Heart right ventricle (tissue), 16 donors: Measurements from ENCODE around the gene LRRC2. TPM values are rescaled to one million over a fixed set of nuclear protein-coding genes. Genes with fewer than 3 reads are reported as not detected.
A peak's percentile ranks its signal among the peaks of the same experiment; 100 is the strongest.
"Not testable (repeated sequence)": the region's sequence is repeated elsewhere in the genome, so short reads cannot be mapped to it uniquely, and the experiment has no call there.

Experiments used
- ATAC-seq, 8 donors: fragments of 200-7000 bp; cut with Tn5 transposase; one replicate each; pipeline ENCODE4 v1.9.1; 2020; ENCODE audit warnings: mild to moderate bottlenecking in 8 of 8, moderate library complexity in 8 of 8, moderate number of reproducible peaks in 1 of 8
- DNase-seq, 2 donors: peaks; one replicate each; pipeline ENCODE4 v3.0.0-alpha.2; 2020
- H3K27ac ChIP-seq, 10 donors: fragments of 200-600 bp; sonication (generic) in 2 of 10; one replicate each; pipeline versions ENCODE4 v1.5.0 to v1.8.0; 2020 to 2022; ENCODE audit warnings: mild to moderate bottlenecking in 3 of 10
- H3K27me3 ChIP-seq, 7 donors: fragments of 200-600 bp; one replicate each; pipeline ENCODE4 v1.8.0; 2021 to 2022; ENCODE audit warnings: mild to moderate bottlenecking in 2 of 7
- H3K36me3 ChIP-seq, 9 donors: fragments of 200-600 bp; sonication (generic) in 1 of 9; one replicate each; pipeline versions ENCODE4 v1.5.0 to v1.8.0; 2020 to 2022; ENCODE audit warnings: mild to moderate bottlenecking in 2 of 9
- H3K4me1 ChIP-seq, 9 donors: fragments of 200-600 bp; sonication (generic) in 1 of 9; one replicate each; pipeline versions ENCODE4 v1.5.0 to v1.8.0; 2020 to 2022; ENCODE audit warnings: mild to moderate bottlenecking in 4 of 9
- H3K4me3 ChIP-seq, 10 donors: fragments of 200-600 bp; sonication (generic) in 2 of 10; one replicate each; pipeline versions ENCODE4 v1.5.0 to v1.8.0; 2020 to 2022; ENCODE audit warnings: mild to moderate bottlenecking in 7 of 10, moderate library complexity in 2 of 10
- H3K9me3 ChIP-seq, 11 donors: fragments of 200-600 bp in 10 of 11; sonication (generic) in 2 of 11; one replicate each; pipeline versions ENCODE4 v1.5.0 to v1.8.0; 2013 to 2022; ENCODE audit warnings: mild to moderate bottlenecking in 2 of 11, control low read depth in 1 of 11, moderate library complexity in 1 of 11
- WGBS, 2 donors: extraction: QIAGEN DNeasy Blood & Tissue Kit; methylation state at CpG; one replicate each; pipeline ENCODE4 v1.1.7; 2013; ENCODE audit warnings: inconsistent platforms in 1 of 2; 5-methylcytosine and 5-hydroxymethylcytosine counted together
- intact Hi-C, 10 donors: fragments of 100-400 bp; cut with DNase I; formaldehyde crosslinking; loops; one replicate each; pipeline versions ENCODE4 v1.11.1 to v1.14.2; 2022
- polyA plus RNA-seq, 2 donors: library from polyadenylated mRNA; stranded (reverse); fragments of 200-250 nt; gene quantifications; one replicate each; pipeline ENCODE4 v1.2.3, GENCODE V29; 2013
- total RNA-seq, 10 donors: library from RNA; stranded (reverse); fragmentation: NEBNext Ultra II Directional in 3 of 10; extraction: Animal tissue kit (Norgen Biotek cat#: 25700) in 3 of 10; gene quantifications; one replicate each; pipeline versions ENCODE4 v1.2.1 to v1.2.4, GENCODE V29; 2021 to 2023
- TF ChIP-seq, protein P1 (sequence below), 9 donors: fragments of 200-600 bp; sonication (generic) in 2 of 9; IDR thresholded peaks; one replicate each; pipeline versions ENCODE4 v1.5.0 to v1.8.0; 2021 to 2022; ENCODE audit warnings: antibody characterized with exemption in 9 of 9, mild to moderate bottlenecking in 5 of 9, moderate library complexity in 1 of 9
- donor health status: Arrhythmogenic right ventricular cardiomyopathy.
- donor health status: ischemic (EF 13 %, LVEDD 7.1; RV severe dilation, severe dysfunction).
- donor health status: healthy with polysubstance abuse.
- donor health status: DM: no; HTN: yes; CAD: no.
- donor health status: DM: no; HTN: no; CAD: no.
- donor health status: ischemic (EF 25% LVEDD 6.9; RV normal size, moderate dysfunction).
- donor health status: ischemic (EF 25% LVEDD 5.7; RV mildly dilated, moderate dysfunction).
- donor health status: healthy.
- donor health status: DM: yes; HTN: yes; CAD: no.
- donor health status: Ischemic cardiomyopathy.
- donor health status: ischemic (EF 35%, LVEDD 5.7; RV mildly dilated, moderate dysfunction).
- donor health status: nonischemic (EF 11% LVEDD 7.7; RV severe dilation, severe dysfunction).
- donor health status: DM: yes; HTN: yes; CAD: no.
- donor health status: PGD.
- donor health status: ischemic (EF 29% LVEDD 5.4; RV normal size, mild dysfunction).
- donor health status: nonischemic (EF 23%, LVEDD 6.1; RV moderate dilation, normal function).

Gene LRRC2
- total and polyA plus RNA-seq, 12 donors, result 10.7 to 163 (median 125) TPM

DNA sequence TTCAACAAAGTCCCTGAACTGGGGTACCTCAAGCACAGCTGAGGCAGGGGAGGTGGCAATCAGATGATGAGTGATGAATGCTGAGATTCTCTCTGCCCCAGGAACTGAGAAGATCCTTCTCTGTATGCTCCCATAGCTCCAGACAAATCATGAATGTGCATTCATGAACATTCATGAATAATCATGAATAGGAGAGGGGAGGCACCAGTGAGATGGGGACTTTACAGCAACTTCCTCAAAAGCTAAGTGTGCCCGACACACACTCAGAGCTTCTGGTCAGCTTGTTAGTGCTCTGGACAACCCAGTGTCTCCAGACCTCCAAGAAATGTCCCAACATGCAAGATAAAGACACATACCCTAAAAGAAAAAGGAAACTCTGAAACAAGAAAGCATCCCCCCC, 24.3 kb downstream of the LRRC2 start:
- H3K4me1 ChIP-seq, result peaks cover 0 to 28% (median 10%) of the 10 kb centered on the region in 9 donors
- H3K36me3 ChIP-seq, result peaks cover 0 to 49% (median 0%) of the 10 kb centered on the region in 9 donors
- no peak for DNase-seq
- ATAC-seq, result no peak
- no peaks in the 10 kb centered on the region for H3K27me3 ChIP-seq
- TF ChIP-seq, protein P1, sequence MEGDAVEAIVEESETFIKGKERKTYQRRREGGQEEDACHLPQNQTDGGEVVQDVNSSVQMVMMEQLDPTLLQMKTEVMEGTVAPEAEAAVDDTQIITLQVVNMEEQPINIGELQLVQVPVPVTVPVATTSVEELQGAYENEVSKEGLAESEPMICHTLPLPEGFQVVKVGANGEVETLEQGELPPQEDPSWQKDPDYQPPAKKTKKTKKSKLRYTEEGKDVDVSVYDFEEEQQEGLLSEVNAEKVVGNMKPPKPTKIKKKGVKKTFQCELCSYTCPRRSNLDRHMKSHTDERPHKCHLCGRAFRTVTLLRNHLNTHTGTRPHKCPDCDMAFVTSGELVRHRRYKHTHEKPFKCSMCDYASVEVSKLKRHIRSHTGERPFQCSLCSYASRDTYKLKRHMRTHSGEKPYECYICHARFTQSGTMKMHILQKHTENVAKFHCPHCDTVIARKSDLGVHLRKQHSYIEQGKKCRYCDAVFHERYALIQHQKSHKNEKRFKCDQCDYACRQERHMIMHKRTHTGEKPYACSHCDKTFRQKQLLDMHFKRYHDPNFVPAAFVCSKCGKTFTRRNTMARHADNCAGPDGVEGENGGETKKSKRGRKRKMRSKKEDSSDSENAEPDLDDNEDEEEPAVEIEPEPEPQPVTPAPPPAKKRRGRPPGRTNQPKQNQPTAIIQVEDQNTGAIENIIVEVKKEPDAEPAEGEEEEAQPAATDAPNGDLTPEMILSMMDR (IDR thresholded peaks at IDR 0.05), result no peak
- no peak overlapping the region for H3K4me3 ChIP-seq
- WGBS, 2 donors, result 80 to 96% methylated on average over 1 of the region's 1 CpG
- H3K27ac ChIP-seq, result no peak overlapping the region
- intact Hi-C loops, result no loop called here
- no peaks in the 10 kb centered on the region for H3K9me3 ChIP-seq

DNA sequence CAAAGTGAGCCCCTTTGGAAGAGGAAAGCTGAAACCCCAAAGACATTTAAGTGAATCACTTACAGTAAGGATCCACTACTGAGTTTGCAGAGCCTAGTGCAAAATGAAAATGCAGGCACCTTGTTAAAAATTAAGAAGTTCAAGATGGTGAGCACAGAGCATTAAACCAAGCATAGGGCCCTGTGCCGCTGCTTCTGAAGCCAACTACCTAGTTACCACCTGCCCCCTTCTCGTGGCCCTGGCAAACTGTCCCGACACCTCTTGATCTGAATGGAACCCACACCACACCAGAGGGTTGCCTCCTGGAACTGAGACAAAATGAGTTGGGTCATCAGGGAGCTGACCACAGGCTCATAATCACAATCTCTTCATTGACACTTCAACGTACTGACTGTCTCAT, 25.6 kb downstream of the LRRC2 start:
- no peaks in the 10 kb centered on the region for H3K27me3 ChIP-seq
- H3K36me3 ChIP-seq, result peaks cover 0 to 62% (median under 1%) of the 10 kb centered on the region in 9 donors
- DNase-seq (no peak), ATAC-seq (no peak)
- TF ChIP-seq, protein P1 (IDR thresholded peaks at IDR 0.05), result no peak
- H3K4me3 ChIP-seq, result no peak overlapping the region
- no peaks in the 10 kb centered on the region for H3K9me3 ChIP-seq
- H3K4me1 ChIP-seq, result peaks cover 0 to 28% (median 10%) of the 10 kb centered on the region in 9 donors
- intact Hi-C loops, result no loop called here
- no peak overlapping the region for H3K27ac ChIP-seq
- 73 to 76% methylated on average over 4 of the region's 4 CpGs for WGBS, 2 donors

DNA sequence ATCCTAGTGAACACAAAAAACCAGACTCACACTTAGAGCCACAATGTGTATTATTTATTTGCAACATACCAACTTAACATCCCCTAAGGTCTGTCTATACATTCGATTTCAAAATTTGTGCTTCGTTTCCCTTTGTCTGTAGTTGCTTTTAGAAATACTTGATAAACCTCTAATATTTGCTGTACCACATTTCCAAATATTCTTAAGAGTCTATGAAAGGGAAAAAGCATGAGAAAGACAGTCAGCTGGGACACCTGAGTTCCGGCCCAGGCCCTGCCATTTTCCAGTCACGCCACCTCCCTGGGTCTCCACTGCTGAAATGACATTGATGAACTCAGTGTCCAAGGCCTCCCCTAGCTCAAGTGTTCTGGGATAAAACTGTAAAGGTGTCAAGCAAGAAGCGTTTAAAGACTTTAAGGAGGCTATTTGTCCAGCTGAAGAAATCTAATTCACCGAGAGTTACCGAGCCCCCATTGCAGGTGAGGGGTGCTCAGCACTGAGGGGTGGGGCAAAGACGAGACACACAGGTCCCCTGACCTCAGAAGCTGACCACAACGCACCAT, 26.6 kb downstream of the LRRC2 start:
- peaks cover 0 to 28% (median 10%) of the 10 kb centered on the region in 9 donors for H3K4me1 ChIP-seq
- H3K9me3 ChIP-seq, result no peaks in the 10 kb centered on the region
- ATAC-seq (no peak), DNase-seq (no peak)
- H3K4me3 ChIP-seq, result peak overlapping the region in 1 of 10 donors; percentile 30
- intact Hi-C loops, result no loop called here
- 85 to 88% methylated on average over 9 of the region's 9 CpGs for WGBS, 2 donors
- peaks cover 0 to 57% (median 5%) of the 10 kb centered on the region in 9 donors for H3K36me3 ChIP-seq
- TF ChIP-seq, protein P1 (IDR thresholded peaks at IDR 0.05), result no peak
- H3K27me3 ChIP-seq, result no peaks in the 10 kb centered on the region
- H3K27ac ChIP-seq, result peak overlapping the region in 2 of 10 donors; percentile 11 to 78

DNA sequence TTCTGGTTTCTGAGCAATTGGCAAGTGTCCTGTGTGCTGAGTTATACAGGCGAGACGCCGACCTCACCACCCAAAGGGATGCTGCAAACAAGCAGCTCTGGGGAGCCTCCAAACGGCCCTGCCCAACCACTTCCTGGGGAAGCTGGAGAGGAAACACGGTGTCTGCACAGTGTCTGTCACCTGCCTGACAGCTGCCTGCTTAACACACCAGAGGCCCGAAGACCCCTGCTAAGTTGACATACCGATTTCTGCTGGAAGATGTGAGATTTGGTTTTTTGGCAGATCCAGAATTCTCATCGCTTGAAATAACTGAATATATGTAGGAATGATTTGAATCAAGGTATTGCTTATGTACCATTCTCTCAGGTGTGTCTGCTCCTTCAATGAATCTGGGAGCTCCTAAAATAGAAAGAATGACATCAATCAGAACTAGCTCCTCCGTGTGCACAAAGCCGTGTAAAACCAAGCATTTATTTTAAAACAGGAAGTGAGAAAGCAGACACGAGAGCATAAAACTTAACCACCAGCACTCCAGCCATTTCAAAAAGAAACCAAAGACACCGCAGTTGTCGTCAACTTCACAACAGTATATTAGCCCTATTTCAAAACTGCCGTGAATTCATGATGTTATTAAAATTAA, 27.2 kb downstream of the LRRC2 start:
- no peaks in the 10 kb centered on the region for H3K27me3 ChIP-seq
- H3K27ac ChIP-seq, result peak overlapping the region in 3 of 10 donors; percentile 5 to 78 (median 16)
- WGBS, 2 donors, result 17 to 19% methylated on average over 14 of the region's 14 CpGs
- ATAC-seq (peak; percentile 37 to 80 (median 70)), DNase-seq (peak; percentile 30 to 43)
- intact Hi-C loops, result no loop called here
- H3K4me3 ChIP-seq, result peak overlapping the region in 1 of 10 donors; percentile 30
- peaks cover 0 to 53% (median 5%) of the 10 kb centered on the region in 9 donors for H3K36me3 ChIP-seq
- H3K4me1 ChIP-seq, result peaks cover 0 to 28% (median 10%) of the 10 kb centered on the region in 9 donors
- H3K9me3 ChIP-seq, result no peaks in the 10 kb centered on the region
- TF ChIP-seq, protein P1 (IDR thresholded peaks at IDR 0.05), result no peak

DNA sequence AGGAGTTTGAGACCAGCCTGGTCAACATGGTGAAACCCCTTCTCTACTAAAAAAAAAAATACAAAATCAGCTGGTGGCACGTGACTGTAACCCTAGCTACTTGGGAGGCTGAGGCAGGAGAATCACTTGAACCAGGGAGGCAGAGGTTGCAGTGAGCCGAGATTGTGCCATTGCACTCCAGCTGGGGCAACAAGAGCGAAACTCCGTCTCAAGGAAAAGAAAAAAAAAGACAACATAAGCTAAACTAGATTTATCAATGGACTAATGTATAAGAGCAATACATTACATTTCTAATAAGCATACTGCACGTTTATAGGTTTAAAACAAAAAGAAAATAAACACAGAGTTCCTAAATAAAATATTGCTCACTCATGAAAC, 27.7 kb downstream of the LRRC2 start:
- Histone ChIP-seq H3K4me1 (peaks cover 0 to 28% (median 10%) of the 10 kb centered on the region in 9 donors), H3K27ac (peak overlapping the region in 2 of 10 donors; percentile 5 to 57), H3K36me3 (peaks cover 0 to 54% (median 5%) of the 10 kb centered on the region in 9 donors), H3K4me3 (peak overlapping the region in 1 of 10 donors; percentile 30)
- ATAC-seq, H3K27me3 ChIP-seq, intact Hi-C loops, DNase-seq, H3K9me3 ChIP-seq: not testable (repeated sequence)
- 56 to 71% methylated on average over 5 of the region's 5 CpGs for WGBS, 2 donors
